Measurements from ENCODE around the gene CABYR. TPM values are rescaled to one million over a fixed set of nuclear protein-coding genes. Genes with fewer than 3 reads are reported as not detected.
A peak's percentile ranks its signal among the peaks of the same experiment; 100 is the strongest.

Gene CABYR
- total RNA-seq, 4 donors from 2014 or later = 1.7 to 6.7 (median 3.3) TPM

GRCh38 chr18:24187689-24188088, 48.8 kb downstream of the CABYR start:
- WGBS, 2 donors (ENCODE audit: low coverage in 1 of 2) = no CpG with 5 or more reads among the region's 1 CpG
- H3K36me3 ChIP-seq = peaks cover 0 to 14% of the 10 kb centered on the region in 2 donors
- no peak for ATAC-seq
- H3K9me3 ChIP-seq = no peaks in the 10 kb centered on the region
- H3K27ac ChIP-seq = no peak overlapping the region
- H3K27me3 ChIP-seq = no peaks in the 10 kb centered on the region
- H3K4me3 ChIP-seq = no peak overlapping the region
- no peak for TF ChIP-seq POLR2AphosphoS5 (IDR thresholded peaks at IDR 0.05)
- TF ChIP-seq CTCF (IDR thresholded peaks at IDR 0.05) = no peak
- no peak for TF ChIP-seq EP300 (IDR thresholded peaks at IDR 0.05)
- no peak for TF ChIP-seq POLR2A (IDR thresholded peaks at IDR 0.05)
- H3K4me1 ChIP-seq = peaks cover 0 to 31% (median 0%) of the 10 kb centered on the region in 3 donors

- WGBS, 2 donors (ENCODE audit: low coverage in 1 of 2) = 78% methylated on average over 5 of the region's 5 CpGs; no CpG with 5 or more reads in 1 of the 2 donors
- Histone ChIP-seq H3K9me3 (no peaks in the 10 kb centered on the region), H3K27me3 (no peaks in the 10 kb centered on the region), H3K27ac (peak overlapping the region in 1 of 4 donors; percentile 52), H3K4me3 (no peak overlapping the region), H3K36me3 (peaks cover 0 to 14% of the 10 kb centered on the region in 2 donors), H3K4me1 (peaks cover 0 to 31% (median 0%) of the 10 kb centered on the region in 3 donors)
- ATAC-seq = no peak
- no peak for TF ChIP-seq EP300 (IDR thresholded peaks at IDR 0.05)
- TF ChIP-seq CTCF (IDR thresholded peaks at IDR 0.05) = no peak
- TF ChIP-seq POLR2A (IDR thresholded peaks at IDR 0.05) = no peak
- no peak for TF ChIP-seq POLR2AphosphoS5 (IDR thresholded peaks at IDR 0.05)
These were observed 49.3 kb downstream of the CABYR start for GRCh38 chr18:24188120-24188519.

GRCh38 chr18:24189007-24189528, 50.2 kb downstream of the CABYR start:
- Histone ChIP-seq H3K27ac (peak overlapping the region in 2 of 4 donors; percentile 52 to 64), H3K27me3 (no peaks in the 10 kb centered on the region), H3K9me3 (no peaks in the 10 kb centered on the region), H3K4me3 (no peak overlapping the region), H3K36me3 (peaks cover 0 to 14% of the 10 kb centered on the region in 2 donors), H3K4me1 (peaks cover 0 to 31% (median 0%) of the 10 kb centered on the region in 3 donors)
- 39 to 73% methylated on average over 4 to 6 of the region's 6 CpGs for WGBS, 2 donors (ENCODE audit: low coverage in 1 of 2)
- ATAC-seq = peak; percentile 46
- TF ChIP-seq CTCF (IDR thresholded peaks at IDR 0.05) = no peak
- TF ChIP-seq POLR2AphosphoS5 (IDR thresholded peaks at IDR 0.05) = peak; percentile 21

GRCh38 chr18:24189664-24190346, 50.9 kb downstream of the CABYR start:
- no peak overlapping the region for H3K4me3 ChIP-seq
- TF ChIP-seq CTCF (IDR thresholded peaks at IDR 0.05) (no peak), POLR2AphosphoS5 (IDR thresholded peaks at IDR 0.05) (no peak)
- H3K9me3 ChIP-seq = no peaks in the 10 kb centered on the region
- peaks cover 0 to 19% of the 10 kb centered on the region in 2 donors for H3K36me3 ChIP-seq
- 87 to 95% methylated on average over 5 to 8 of the region's 15 CpGs for WGBS, 2 donors (ENCODE audit: low coverage in 1 of 2)
- ATAC-seq = no peak
- H3K27ac ChIP-seq = peak overlapping the region in 2 of 4 donors; percentile 52 to 64
- peaks cover 0 to 31% (median 0%) of the 10 kb centered on the region in 3 donors for H3K4me1 ChIP-seq
- H3K27me3 ChIP-seq = no peaks in the 10 kb centered on the region

GRCh38 chr18:24190590-24190989, 51.7 kb downstream of the CABYR start:
- no peak for ATAC-seq
- no peaks in the 10 kb centered on the region for H3K9me3 ChIP-seq
- 64 to 68% methylated on average over 2 of the region's 2 CpGs for WGBS, 2 donors (ENCODE audit: low coverage in 1 of 2)
- H3K27ac ChIP-seq = no peak overlapping the region
- no peak overlapping the region for H3K4me3 ChIP-seq
- H3K36me3 ChIP-seq = peaks cover 0 to 23% of the 10 kb centered on the region in 2 donors
- no peaks in the 10 kb centered on the region for H3K27me3 ChIP-seq
- TF ChIP-seq POLR2AphosphoS5 (IDR thresholded peaks at IDR 0.05) (no peak), POLR2A (IDR thresholded peaks at IDR 0.05) (no peak), CTCF (IDR thresholded peaks at IDR 0.05) (no peak), EP300 (IDR thresholded peaks at IDR 0.05) (no peak)
- H3K4me1 ChIP-seq = peaks cover 0 to 31% (median 0%) of the 10 kb centered on the region in 3 donors
